GM19035 (cell line): ENCODE results near the gene CXXC5.
A peak's percentile ranks its signal among the peaks of the same experiment; 100 is the strongest.

Experiments
- ATAC-seq: cut with Tn5 transposase; IDR thresholded peaks from one replicate; pipeline ENCODE4 v1.9.1; 2021; ENCODE audit not compliant: unreplicated experiment

CXXC5 gene

GRCh38 chr5:139650689-139651042, 2.5 kb downstream of the CXXC5 start:
- ATAC-seq = no peak

GRCh38 chr5:139651043-139651834, 3.1 kb downstream of the CXXC5 start:
- ATAC-seq = no peak

- peak; percentile 45 for ATAC-seq
Measured at GRCh38 chr5:139651853-139652787, 4.0 kb downstream of the CXXC5 start.

- ATAC-seq = peak; percentile 29
Measured at GRCh38 chr5:139652788-139653241, 4.7 kb downstream of the CXXC5 start.

GRCh38 chr5:139653616-139654015, 5.5 kb downstream of the CXXC5 start:
- ATAC-seq = no peak

GRCh38 chr5:139654464-139654863, 6.3 kb downstream of the CXXC5 start:
- ATAC-seq = no peak

GRCh38 chr5:139654871-139655491, 6.8 kb downstream of the CXXC5 start:
- ATAC-seq = no peak

- no peak for ATAC-seq
Measured at GRCh38 chr5:139655727-139656271, 7.7 kb downstream of the CXXC5 start.

GRCh38 chr5:139657363-139658321, 9.5 kb downstream of the CXXC5 start:
- no peak for ATAC-seq

- ATAC-seq = no peak
Measured at GRCh38 chr5:139658501-139658927, 10.4 kb downstream of the CXXC5 start.

GRCh38 chr5:139658928-139659667, 10.9 kb downstream of the CXXC5 start:
- ATAC-seq = no peak

GRCh38 chr5:139659695-139660101, 11.5 kb downstream of the CXXC5 start:
- no peak for ATAC-seq

- no peak for ATAC-seq
Measured at GRCh38 chr5:139660105-139660922, 12.2 kb downstream of the CXXC5 start.

GRCh38 chr5:139660923-139661814, 13.0 kb downstream of the CXXC5 start:
- ATAC-seq = no peak

- no peak for ATAC-seq
Measured at GRCh38 chr5:139662617-139663016, 14.5 kb downstream of the CXXC5 start.

- ATAC-seq = no peak
Measured at GRCh38 chr5:139663207-139664085, 15.3 kb downstream of the CXXC5 start.
